Muscle of arm (tissue), 12 donors: ENCODE results near the gene ANKRD29. TPM values are rescaled to one million over a fixed set of nuclear protein-coding genes. Genes with fewer than 3 reads are reported as not detected.
"Not testable (repeated sequence)": the region's sequence is repeated elsewhere in the genome, so short reads cannot be mapped to it uniquely, and the experiment has no call there.

Source experiments
- DNase-seq: peaks from one replicate; pipeline ENCODE4 v3.0.0-alpha.2; 2013
- polyA plus RNA-seq, 12 donors: library from polyadenylated mRNA; unstranded; fragments of 120-200 nt; gene quantifications; one replicate each; pipeline ENCODE4 v1.2.1, GENCODE V29; 2013; ENCODE audit not compliant: insufficient read length in 12 of 12

Gene ANKRD29
- polyA plus RNA-seq, 12 donors: 2.9 to 13.1 (median 4.7) TPM; not detected in 1

DNA sequence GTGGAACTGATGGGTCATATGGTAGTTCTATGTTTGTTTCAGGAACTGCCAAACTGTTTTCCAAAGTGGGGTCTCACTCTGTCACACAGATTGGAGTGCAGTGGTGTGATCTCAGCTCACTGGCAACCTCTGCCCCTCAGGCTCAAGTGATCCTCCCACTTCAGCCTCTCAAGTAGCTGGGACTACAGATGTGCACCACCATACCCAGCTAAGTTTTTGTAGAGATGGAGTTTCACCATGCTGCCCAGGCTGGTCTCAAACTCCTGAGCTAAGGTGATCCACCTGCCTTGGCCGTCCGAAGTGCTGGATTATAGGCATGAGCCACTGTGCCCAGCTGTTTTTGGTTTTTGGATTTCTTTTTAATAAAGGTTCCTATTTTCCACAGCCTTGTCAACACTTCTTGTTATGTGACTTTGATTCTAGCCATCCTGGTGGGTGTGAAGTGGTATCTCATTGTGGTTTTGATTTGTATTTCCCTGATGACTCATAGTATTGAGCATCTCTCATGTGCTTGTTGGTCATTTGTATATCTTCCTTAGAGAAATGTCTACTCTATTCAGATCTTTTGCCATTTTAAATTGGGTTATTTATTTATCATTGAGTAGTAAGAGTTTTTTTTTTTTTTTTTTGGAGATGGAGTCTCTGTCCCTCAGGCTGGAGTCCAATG, 99.2 kb downstream of the ANKRD29 start:
- no peak for DNase-seq

GRCh38 chr18:23560186-23560585, 102.5 kb downstream of the ANKRD29 start:
- no peak for DNase-seq

GRCh38 chr18:23557511-23557910, 105.2 kb downstream of the ANKRD29 start:
- not testable (repeated sequence) for DNase-seq

GRCh38 chr18:23556145-23556780, 106.4 kb downstream of the ANKRD29 start:
- DNase-seq: no peak

GRCh38 chr18:23553887-23554286, 108.8 kb downstream of the ANKRD29 start:
- DNase-seq: no peak

DNA sequence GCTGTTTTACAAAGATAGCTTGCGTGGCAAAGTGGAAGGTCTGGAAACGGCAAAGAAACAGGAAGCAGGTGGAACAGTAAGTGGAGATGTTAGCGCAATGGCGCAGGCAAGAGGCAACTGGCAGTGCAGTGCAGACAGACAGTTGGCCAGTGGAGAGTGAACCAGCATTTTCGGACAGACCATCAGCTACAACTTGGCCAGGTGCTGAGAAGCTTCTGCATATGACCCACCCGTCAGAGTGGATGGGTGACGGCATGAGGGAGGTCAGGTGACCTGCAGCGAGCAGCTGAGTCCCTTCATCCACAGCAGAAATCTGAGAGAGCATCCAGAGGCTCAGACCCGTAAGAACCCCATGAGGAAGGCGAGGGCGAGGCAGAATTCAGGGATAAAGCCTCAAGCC, 110.2 kb downstream of the ANKRD29 start:
- no peak for DNase-seq

- DNase-seq: no peak
Measured at GRCh38 chr18:23551978-23552377, 110.7 kb downstream of the ANKRD29 start.

DNA sequence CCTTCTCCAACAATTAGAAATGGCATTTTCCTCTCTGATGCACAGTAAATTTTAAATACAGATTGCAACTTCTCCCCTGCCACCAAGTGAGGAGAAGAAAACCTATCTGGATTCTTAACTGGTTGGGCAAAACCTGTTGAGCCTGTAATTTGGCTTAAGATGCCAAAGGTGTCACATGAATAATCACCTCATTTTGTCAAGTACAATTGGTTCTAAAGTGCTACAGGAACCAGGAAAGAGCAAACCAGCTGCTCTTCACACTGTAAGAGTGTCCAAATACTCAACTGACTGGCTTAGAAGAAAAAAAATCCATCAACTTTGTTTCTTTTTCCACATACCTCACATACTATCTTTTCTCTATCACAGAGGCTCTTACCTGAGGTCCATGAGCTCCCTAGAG, 111.8 kb downstream of the ANKRD29 start:
- DNase-seq: no peak

Other genes with a start within 250 kb of the ANKRD29 start
- 10 to 100 TPM in 11 of 12 donors, not detected in 1; 61.9 to 97.9 (median 84.0) TPM for gene RIOK3, start 209.6 kb downstream of the ANKRD29 start, polyA plus RNA-seq
- gene RMC1, start 159.4 kb downstream of the ANKRD29 start, polyA plus RNA-seq: 10 to 100 TPM in 11 of 12 donors, not detected in 1; 12.0 to 20.4 (median 15.3) TPM
- 10 to 100 TPM in 11 of 12 donors, not detected in 1; 17.6 to 31.4 (median 27.0) TPM for gene NPC1, start 76.4 kb downstream of the ANKRD29 start, polyA plus RNA-seq
- 10 to 100 TPM in 2 of 12 donors, 1 to 10 TPM in 9, not detected in 1; 2.0 to 42.2 (median 3.8) TPM for gene LAMA3, start 26.5 kb upstream of the ANKRD29 start, polyA plus RNA-seq